Mesendoderm (in vitro differentiated cells): ENCODE results near the gene ZIC5.

Experiments used
- DNase-seq: peaks from one replicate; pipeline ENCODE4 v3.0.0; 2013
- H2AK5ac ChIP-seq: 2 replicates; pipeline ENCODE4 v1.6.1; 2013; ENCODE audit warnings: low read length, inconsistent platforms
- H2BK120ac ChIP-seq: 2 replicates; pipeline ENCODE4 v1.6.1; 2013; ENCODE audit warnings: low read depth, mild to moderate bottlenecking, low read length, moderate library complexity, mixed read lengths
- H2BK15ac ChIP-seq: replicated peaks from 2 replicates; pipeline ENCODE4 v1.6.1; 2013; ENCODE audit warnings: low read depth, mild to moderate bottlenecking, moderate library complexity
- H2BK5ac ChIP-seq: 2 replicates; pipeline ENCODE4 v1.6.1; 2013; ENCODE audit warnings: low read length, inconsistent platforms
- H3K18ac ChIP-seq: 2 replicates; pipeline ENCODE4 v1.6.1; 2013; ENCODE audit warnings: mild to moderate bottlenecking, low read length, mixed read lengths
- H3K23ac ChIP-seq: one replicate; pipeline ENCODE4 v1.6.1; 2013; ENCODE audit warnings: low read length
- H3K27ac ChIP-seq: 2 replicates; pipeline ENCODE4 v1.5.1; 2013; ENCODE audit warnings: low read depth, mild to moderate bottlenecking, inconsistent platforms, low read length, moderate library complexity
- H3K27me3 ChIP-seq: 2 replicates; pipeline ENCODE4 v1.6.1; 2013; ENCODE audit warnings: low read length, control low read depth, mild to moderate bottlenecking, inconsistent platforms; ENCODE audit not compliant: insufficient read depth, poor library complexity
- H3K36me3 ChIP-seq: 2 replicates; pipeline ENCODE4 v1.6.1; 2013; ENCODE audit warnings: low read length, inconsistent platforms; ENCODE audit not compliant: control insufficient read depth, insufficient read depth
- H3K4ac ChIP-seq: one replicate; pipeline ENCODE4 v1.6.1; 2013; ENCODE audit warnings: low read depth, mild to moderate bottlenecking, low read length, moderate library complexity
- H3K4me1 ChIP-seq: 2 replicates; pipeline ENCODE4 v1.6.1; 2013; ENCODE audit warnings: low read depth, low read length, inconsistent platforms; ENCODE audit not compliant: control insufficient read depth
- H3K4me2 ChIP-seq: 2 replicates; pipeline ENCODE4 v1.6.1; 2013; ENCODE audit warnings: low read length
- H3K4me3 ChIP-seq: 2 replicates; pipeline ENCODE4 v1.5.1; 2013; ENCODE audit warnings: mild to moderate bottlenecking, low read length
- H3K56ac ChIP-seq: one replicate; pipeline ENCODE4 v1.6.1; 2013; ENCODE audit warnings: low read length
- H3K79me1 ChIP-seq: 2 replicates; pipeline ENCODE4 v1.6.1; 2013; ENCODE audit warnings: low read length, inconsistent platforms
- H3K79me2 ChIP-seq: 2 replicates; pipeline ENCODE4 v1.6.1; 2013; ENCODE audit warnings: mild to moderate bottlenecking, low read length; ENCODE audit not compliant: control insufficient read depth, insufficient read depth
- H3K9ac ChIP-seq: 2 replicates; pipeline ENCODE4 v1.6.1; 2013; ENCODE audit warnings: low read length, inconsistent platforms
- H4K5ac ChIP-seq: one replicate; pipeline ENCODE4 v1.6.1; 2013; ENCODE audit warnings: low read length
- H4K8ac ChIP-seq: one replicate; pipeline ENCODE4 v1.6.1; 2013; ENCODE audit warnings: low read depth, mild to moderate bottlenecking, control low read depth, low read length, moderate library complexity
- WGBS: extraction: QIAGEN DNeasy Blood & Tissue Kit; methylation state at CpG from one replicate; pipeline ENCODE4 v1.1.7; 2013; ENCODE audit warnings: low lambda C conversion rate, missing lambda C conversion rate; ENCODE audit not compliant: insufficient coverage; ENCODE audit errors: extremely low coverage; 5-methylcytosine and 5-hydroxymethylcytosine counted together

The ZIC5 gene

GRCh38 chr13:99992949-99993351 is 21.4 kb upstream of the ZIC5 start:
- H3K18ac ChIP-seq: no peak overlapping the region
- DNase-seq: no peak
- no peak overlapping the region for H3K4me2 ChIP-seq
- no peaks in the 10 kb centered on the region for H3K27me3 ChIP-seq
- H3K79me2 ChIP-seq: no peaks in the 10 kb centered on the region
- no peak overlapping the region for H3K4ac ChIP-seq
- no peak overlapping the region for H3K4me3 ChIP-seq
- no peaks in the 10 kb centered on the region for H3K36me3 ChIP-seq
- no peak overlapping the region for H2AK5ac ChIP-seq
- no peak overlapping the region for H2BK120ac ChIP-seq
- H2BK5ac ChIP-seq: no peak overlapping the region
- H3K27ac ChIP-seq: no peak overlapping the region
- no peak overlapping the region for H3K23ac ChIP-seq
- no peaks in the 10 kb centered on the region for H3K79me1 ChIP-seq
- no peak overlapping the region for H3K9ac ChIP-seq
- no peak overlapping the region for H3K56ac ChIP-seq
- no peak overlapping the region for H2BK15ac ChIP-seq
- no peak overlapping the region for H4K5ac ChIP-seq
- no peak overlapping the region for H4K8ac ChIP-seq
- peaks cover 16% of the 10 kb centered on the region for H3K4me1 ChIP-seq
- WGBS: no CpG with 5 or more reads among the region's 3 CpGs

DNA sequence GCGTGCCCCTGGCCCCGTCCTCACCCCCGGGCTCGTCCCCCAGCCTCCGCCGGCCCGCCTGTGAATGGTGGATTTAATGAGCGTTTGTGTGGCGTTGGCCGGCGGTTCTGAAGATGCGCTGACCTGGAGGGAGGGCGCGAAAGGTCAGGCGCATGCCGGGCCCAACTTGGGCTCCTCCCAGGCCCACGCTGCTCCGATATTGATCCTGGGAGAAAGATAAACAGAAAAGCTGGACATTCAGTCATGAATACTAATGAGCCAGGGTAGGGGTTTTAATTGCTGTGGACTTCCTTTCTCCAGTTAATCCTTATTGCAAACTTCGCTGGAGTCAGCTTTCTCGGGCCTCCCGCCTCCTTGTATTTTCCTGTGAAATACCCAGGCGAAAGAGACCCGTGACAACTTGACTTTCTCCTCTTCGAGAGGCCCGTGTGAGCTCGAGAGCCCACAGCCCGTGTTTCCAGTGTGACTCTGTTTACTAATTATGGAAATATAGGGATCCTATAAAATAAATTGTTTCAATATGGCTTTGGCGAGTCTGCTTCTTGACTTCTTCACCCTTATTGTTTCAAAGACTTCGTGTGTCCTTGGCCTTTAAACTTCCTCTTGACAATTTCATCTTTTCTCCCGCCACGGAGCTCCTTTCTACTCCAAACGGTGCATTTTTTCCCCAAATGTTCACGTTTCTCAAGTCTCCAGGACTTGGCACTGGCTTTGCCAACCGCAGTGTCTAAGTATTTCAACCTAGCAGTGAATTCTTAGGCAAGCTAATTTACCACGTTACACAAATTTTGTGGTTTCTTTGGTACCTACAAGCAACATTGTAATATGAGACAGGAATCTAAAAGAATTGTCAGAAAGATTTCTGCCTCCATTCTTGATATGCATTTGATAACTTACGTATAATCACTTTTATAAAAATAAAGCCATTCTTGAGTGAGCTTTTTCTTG is 20.5 kb upstream of the ZIC5 start:
- H3K4me3 ChIP-seq: no peak overlapping the region

DNA sequence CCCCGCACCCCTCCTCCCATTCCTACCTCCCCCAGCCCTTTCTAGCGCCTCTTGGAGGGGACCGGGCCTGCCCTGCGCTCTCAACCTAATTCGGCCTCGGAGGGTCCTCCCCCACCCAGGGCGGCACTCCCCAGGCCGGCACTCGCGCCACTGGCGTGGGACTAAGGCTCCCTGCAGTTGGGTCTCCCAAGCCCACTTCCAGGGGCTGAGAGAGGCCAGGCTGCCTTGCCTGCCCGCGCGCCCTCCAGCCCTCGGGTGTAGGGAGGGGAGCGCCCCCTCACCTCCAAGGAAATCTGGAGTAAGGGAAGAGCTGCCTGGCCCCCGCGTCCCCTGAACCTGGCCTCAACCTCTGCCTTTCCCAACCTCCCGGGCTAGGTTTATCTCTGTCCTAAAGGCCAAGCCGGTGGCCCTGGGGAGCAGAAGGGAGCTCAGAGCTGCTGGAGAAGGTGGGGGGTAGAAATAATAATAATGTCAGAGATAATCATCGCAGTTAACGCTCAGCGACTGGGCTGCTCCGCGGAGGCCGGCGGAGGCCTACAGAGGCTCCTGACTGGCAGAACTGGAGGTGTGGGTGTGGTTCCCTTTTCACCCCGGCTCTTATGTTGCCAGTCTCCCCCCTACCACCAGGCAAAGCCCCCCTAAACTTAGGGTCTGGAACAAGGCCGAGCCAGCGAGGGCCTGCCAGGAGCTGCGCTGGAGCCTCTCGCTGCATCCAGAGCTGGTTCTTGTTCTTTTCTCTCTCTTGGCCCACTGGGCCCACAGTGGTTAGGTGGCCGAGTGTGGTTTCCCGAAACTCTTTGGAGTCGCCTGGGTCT is 19.7 kb upstream of the ZIC5 start:
- Histone ChIP-seq H2AK5ac (no peak overlapping the region), H4K5ac (no peak overlapping the region), H3K18ac (peak overlapping the region; percentile 91), H3K23ac (peak overlapping the region; percentile 25), H3K79me2 (peaks cover under 1% of the 10 kb centered on the region), H3K4me3 (no peak overlapping the region), H3K9ac (peak overlapping the region; percentile 64), H2BK120ac (peak overlapping the region; percentile 22), H3K4me2 (peak overlapping the region; percentile 39), H3K27me3 (no peaks in the 10 kb centered on the region), H2BK15ac (no peak overlapping the region), H3K4ac (peak overlapping the region; percentile 25), H3K56ac (peak overlapping the region; percentile 89), H4K8ac (no peak overlapping the region), H3K4me1 (peaks cover 16% of the 10 kb centered on the region), H3K27ac (peak overlapping the region; percentile 58), H2BK5ac (peak overlapping the region; percentile 64), H3K36me3 (no peaks in the 10 kb centered on the region), H3K79me1 (no peaks in the 10 kb centered on the region)
- WGBS: no CpG with 5 or more reads among the region's 35 CpGs
- peak; percentile 81 for DNase-seq

More for the DNA sequence above, 20.5 kb upstream of the ZIC5 start:
- peak; percentile 66 for DNase-seq
- Histone ChIP-seq H3K56ac (peak overlapping the region; percentile 89), H3K9ac (peak overlapping the region; percentile 64), H4K5ac (no peak overlapping the region), H3K27ac (peak overlapping the region; percentile 58), H3K4me1 (peaks cover 16% of the 10 kb centered on the region), H2BK15ac (peak overlapping the region; percentile 80), H4K8ac (no peak overlapping the region), H3K36me3 (no peaks in the 10 kb centered on the region), H2BK120ac (peak overlapping the region; percentile 22), H3K79me2 (no peaks in the 10 kb centered on the region), H3K23ac (peak overlapping the region; percentile 25), H3K18ac (peak overlapping the region; percentile 91), H3K27me3 (no peaks in the 10 kb centered on the region), H3K79me1 (no peaks in the 10 kb centered on the region), H3K4me2 (peak overlapping the region; percentile 39), H2AK5ac (no peak overlapping the region), H2BK5ac (peak overlapping the region; percentile 40), H3K4ac (peak overlapping the region; percentile 25)
- WGBS: no CpG with 5 or more reads among the region's 36 CpGs

DNA sequence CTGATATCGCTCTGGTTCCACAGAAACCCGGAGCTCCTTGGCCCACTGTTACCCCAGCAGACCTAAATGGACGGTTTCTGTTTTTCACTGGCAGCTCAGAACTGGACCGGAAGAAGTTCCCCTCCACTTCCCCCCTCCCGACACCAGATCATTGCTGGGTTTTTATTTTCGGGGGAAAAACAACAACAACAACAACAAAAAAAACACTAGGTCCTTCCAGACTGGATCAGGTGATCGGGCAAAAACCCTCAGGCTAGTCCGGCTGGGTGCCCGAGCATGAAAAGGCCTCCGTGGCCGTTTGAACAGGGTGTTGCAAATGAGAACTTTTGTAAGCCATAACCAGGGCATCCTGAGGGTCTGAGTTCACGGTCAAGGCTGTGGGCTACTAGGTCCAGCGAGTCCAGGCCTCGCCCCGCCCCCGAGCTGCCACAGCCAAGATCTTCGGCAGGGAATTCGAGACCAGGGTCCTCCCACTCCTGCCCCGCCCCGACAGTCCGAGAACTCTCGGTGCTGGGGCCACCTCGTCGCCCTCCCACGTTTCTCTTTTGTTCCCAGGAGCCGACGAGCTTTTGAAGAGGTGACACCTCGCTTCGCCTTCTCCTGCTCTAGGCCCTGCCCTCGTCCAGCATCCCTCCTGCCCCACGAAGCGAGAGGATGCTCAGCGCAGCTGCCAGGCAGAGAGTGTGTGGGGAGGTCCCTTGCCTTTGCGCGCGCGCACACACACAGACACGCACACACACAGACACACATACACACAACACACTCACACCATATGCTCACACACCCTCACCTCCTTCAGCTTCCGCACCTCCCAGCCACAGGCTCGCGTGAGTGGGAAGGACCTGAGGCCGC is 18.8 kb upstream of the ZIC5 start:
- Histone ChIP-seq H2BK120ac (peak overlapping the region; percentile 15), H3K18ac (peak overlapping the region; percentile 20), H3K4me3 (no peak overlapping the region), H4K8ac (no peak overlapping the region), H3K56ac (peak overlapping the region; percentile 89), H3K79me1 (no peaks in the 10 kb centered on the region), H3K27ac (peak overlapping the region; percentile 0), H3K27me3 (no peaks in the 10 kb centered on the region), H2BK15ac (no peak overlapping the region), H2BK5ac (peak overlapping the region; percentile 41), H3K4me1 (peaks cover 14% of the 10 kb centered on the region), H3K4me2 (peak overlapping the region; percentile 39), H3K36me3 (no peaks in the 10 kb centered on the region), H3K79me2 (peaks cover 6% of the 10 kb centered on the region), H2AK5ac (no peak overlapping the region), H3K23ac (peak overlapping the region; percentile 7), H3K9ac (peak overlapping the region; percentile 69), H4K5ac (no peak overlapping the region), H3K4ac (no peak overlapping the region)
- peak; percentile 88 for DNase-seq
- WGBS: no CpG with 5 or more reads among the region's 42 CpGs
